Type B pancreatic cell (in vitro differentiated cells): ENCODE results near the gene SOX18. TPM values are rescaled to one million over a fixed set of nuclear protein-coding genes. Genes with fewer than 3 reads are reported as not detected.

Experiments
- DNase-seq: peaks from one replicate; pipeline ENCODE4 v3.0.0; 2021; ENCODE audit warnings: mixed read lengths; ENCODE audit not compliant: unreplicated experiment; ENCODE audit errors: extremely low spot score
- H3K27ac Mint-ChIP-seq: 2 replicates; pipeline ENCODE4 v1.8.0; 2021; ENCODE audit warnings: mild to moderate bottlenecking, mixed read lengths
- H3K27me3 Mint-ChIP-seq: 2 replicates; pipeline ENCODE4 v1.8.0; 2021; ENCODE audit warnings: mixed read lengths
- H3K36me3 Mint-ChIP-seq: 2 replicates; pipeline ENCODE4 v1.8.0; 2021; ENCODE audit warnings: mixed read lengths
- H3K4me1 Mint-ChIP-seq: one replicate; pipeline ENCODE4 v1.8.0; 2021; ENCODE audit warnings: mixed read lengths; ENCODE audit not compliant: unreplicated experiment
- H3K4me3 Mint-ChIP-seq: 2 replicates; pipeline ENCODE4 v1.8.0; 2021; ENCODE audit warnings: mild to moderate bottlenecking, mixed read lengths
- H3K9me3 Mint-ChIP-seq: 2 replicates; pipeline ENCODE4 v1.8.0; 2021; ENCODE audit warnings: mixed read lengths
- total RNA-seq: library from RNA; stranded (reverse); gene quantifications from 2 replicates; pipeline ENCODE4 v1.2.1, GENCODE V29; 2021; ENCODE audit warnings: low replicate concordance
- TF ChIP-seq, protein P1 (sequence below): fragments of 200-600 bp; sonication (generic); conservative IDR thresholded peaks from 2 replicates; pipeline ENCODE4 v1.5.0; 2021; ENCODE audit warnings: antibody characterized with exemption, mild to moderate bottlenecking

Gene SOX18
- total RNA-seq, 1 donor from 2014 or later, result 0.72 TPM

GRCh38 chr20:64086801-64087200 lies 37.4 kb upstream of the SOX18 start:
- DNase-seq, result no peak
- H3K27me3 Mint-ChIP-seq, result peaks cover 74% of the 10 kb centered on the region
- H3K4me1 Mint-ChIP-seq, result peaks cover 8% of the 10 kb centered on the region
- H3K4me3 Mint-ChIP-seq, result no peak overlapping the region
- TF ChIP-seq, protein P1, sequence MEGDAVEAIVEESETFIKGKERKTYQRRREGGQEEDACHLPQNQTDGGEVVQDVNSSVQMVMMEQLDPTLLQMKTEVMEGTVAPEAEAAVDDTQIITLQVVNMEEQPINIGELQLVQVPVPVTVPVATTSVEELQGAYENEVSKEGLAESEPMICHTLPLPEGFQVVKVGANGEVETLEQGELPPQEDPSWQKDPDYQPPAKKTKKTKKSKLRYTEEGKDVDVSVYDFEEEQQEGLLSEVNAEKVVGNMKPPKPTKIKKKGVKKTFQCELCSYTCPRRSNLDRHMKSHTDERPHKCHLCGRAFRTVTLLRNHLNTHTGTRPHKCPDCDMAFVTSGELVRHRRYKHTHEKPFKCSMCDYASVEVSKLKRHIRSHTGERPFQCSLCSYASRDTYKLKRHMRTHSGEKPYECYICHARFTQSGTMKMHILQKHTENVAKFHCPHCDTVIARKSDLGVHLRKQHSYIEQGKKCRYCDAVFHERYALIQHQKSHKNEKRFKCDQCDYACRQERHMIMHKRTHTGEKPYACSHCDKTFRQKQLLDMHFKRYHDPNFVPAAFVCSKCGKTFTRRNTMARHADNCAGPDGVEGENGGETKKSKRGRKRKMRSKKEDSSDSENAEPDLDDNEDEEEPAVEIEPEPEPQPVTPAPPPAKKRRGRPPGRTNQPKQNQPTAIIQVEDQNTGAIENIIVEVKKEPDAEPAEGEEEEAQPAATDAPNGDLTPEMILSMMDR, result no peak
- H3K9me3 Mint-ChIP-seq, result no peaks in the 10 kb centered on the region
- H3K36me3 Mint-ChIP-seq, result no peaks in the 10 kb centered on the region
- no peak overlapping the region for H3K27ac Mint-ChIP-seq

GRCh38 chr20:64084685-64085152 lies 35.3 kb upstream of the SOX18 start:
- no peaks in the 10 kb centered on the region for H3K9me3 Mint-ChIP-seq
- no peak for DNase-seq
- H3K4me1 Mint-ChIP-seq, result peaks cover 18% of the 10 kb centered on the region
- TF ChIP-seq, protein P1, result no peak
- H3K27me3 Mint-ChIP-seq, result peaks cover 70% of the 10 kb centered on the region
- no peaks in the 10 kb centered on the region for H3K36me3 Mint-ChIP-seq
- no peak overlapping the region for H3K27ac Mint-ChIP-seq
- H3K4me3 Mint-ChIP-seq, result peak overlapping the region; percentile 92

GRCh38 chr20:64083804-64084684 lies 34.6 kb upstream of the SOX18 start, which contains the start of gene LKAAEAR1:
TSS of gene LKAAEAR1 (minus strand) at chr20:64084398. CDS start at chr20:64084219, 179 bp downstream.
- Mint-ChIP-seq H3K27me3 (peaks cover 63% of the 10 kb centered on the region), H3K27ac (no peak within 1 kb of the TSS), H3K4me3 (peak within 1 kb of the TSS; percentile 92), H3K4me1 (peaks cover 19% of the 10 kb centered on the region), H3K36me3 (no peaks in the 10 kb centered on the region), H3K9me3 (no peaks in the 10 kb centered on the region)
- TF ChIP-seq, protein P1, result peak; percentile 3
- DNase-seq, result no peak

DNA sequence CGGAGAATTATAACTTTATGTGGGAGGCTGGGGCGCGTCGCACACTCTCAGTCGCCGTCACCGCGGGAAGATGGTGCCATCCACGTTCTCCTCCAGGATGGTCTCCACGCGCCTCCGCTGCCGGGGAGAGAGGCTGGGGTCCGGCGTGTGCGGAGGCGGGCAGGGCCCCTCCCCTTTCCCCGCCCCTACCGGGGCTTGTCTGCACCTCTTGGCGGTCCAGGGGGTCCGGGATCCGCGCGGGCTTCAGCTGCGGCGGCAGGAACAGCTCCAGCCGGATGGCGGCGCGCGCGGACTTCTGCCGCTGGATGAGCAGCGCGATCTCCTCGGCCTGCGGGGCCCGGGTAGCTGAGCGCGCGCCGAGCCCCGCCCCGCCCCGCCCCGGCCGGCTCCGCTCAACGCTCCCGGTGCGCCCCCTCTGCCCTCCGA lies 34.0 kb upstream of the SOX18 start:
- H3K27ac Mint-ChIP-seq, result no peak overlapping the region
- no peaks in the 10 kb centered on the region for H3K9me3 Mint-ChIP-seq
- peaks cover 22% of the 10 kb centered on the region for H3K4me1 Mint-ChIP-seq
- TF ChIP-seq, protein P1, result peak; percentile 75
- H3K36me3 Mint-ChIP-seq, result no peaks in the 10 kb centered on the region
- DNase-seq, result no peak
- peak overlapping the region; percentile 76 for H3K4me3 Mint-ChIP-seq
- H3K27me3 Mint-ChIP-seq, result peaks cover 57% of the 10 kb centered on the region

DNA sequence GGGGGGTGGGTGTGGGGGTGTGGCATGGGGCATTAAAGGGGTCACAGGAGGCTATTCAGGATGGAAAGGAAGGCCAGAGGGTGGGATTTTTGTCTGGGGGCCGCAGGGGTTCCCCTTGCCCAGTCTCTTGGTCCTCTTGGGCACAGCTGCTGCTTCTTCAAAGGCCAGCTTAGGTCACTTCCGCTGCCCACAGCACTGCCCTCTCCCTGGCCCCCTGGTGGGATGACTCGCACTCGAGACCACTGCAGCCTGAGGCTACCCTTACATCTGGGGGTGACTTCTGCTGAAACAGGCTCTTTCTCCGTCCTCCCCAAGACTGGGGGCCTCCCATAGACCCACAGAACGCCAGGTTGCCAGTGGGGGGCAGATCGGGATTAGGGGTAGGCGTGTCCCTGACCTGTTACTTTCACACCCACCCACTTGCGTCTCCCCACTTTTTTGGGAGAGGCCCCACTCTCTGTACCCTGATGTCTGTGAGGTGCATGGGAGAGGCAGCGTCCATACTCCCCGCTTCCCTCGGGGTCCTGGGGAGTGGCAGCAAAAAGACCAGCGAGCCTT lies 33.5 kb upstream of the SOX18 start:
- TF ChIP-seq, protein P1, result no peak
- H3K36me3 Mint-ChIP-seq, result no peaks in the 10 kb centered on the region
- no peak overlapping the region for H3K27ac Mint-ChIP-seq
- H3K4me3 Mint-ChIP-seq, result peak overlapping the region; percentile 76
- peaks cover 22% of the 10 kb centered on the region for H3K4me1 Mint-ChIP-seq
- H3K27me3 Mint-ChIP-seq, result peaks cover 52% of the 10 kb centered on the region
- DNase-seq, result no peak
- H3K9me3 Mint-ChIP-seq, result no peaks in the 10 kb centered on the region
